ENCODE data around the gene IL1RAPL2.
"Not testable (repeated sequence)": the region's sequence is repeated elsewhere in the genome, so short reads cannot be mapped to it uniquely, and the experiment has no call there.

- TF ChIP-seq CTCF (conservative IDR thresholded peaks at IDR 0.05); EZH2 (IDR thresholded peaks at IDR 0.05; ENCODE audit: low read depth): not testable (repeated sequence)
Measured at GRCh38 chrX:105028962-105029361, 463.0 kb downstream of the IL1RAPL2 start.

Measured in PC-9 (cell line).